Activated naive CD8-positive, alpha-beta T cell treated with anti-CD3 and anti-CD28 coated beads, Interleukin-2, amount 50 U/mL, for 24 hours (primary cell): ENCODE data around the gene C4B.
"Not testable (repeated sequence)": the region's sequence is repeated elsewhere in the genome, so short reads cannot be mapped to it uniquely, and the experiment has no call there.

ENCODE experiments used
- ATAC-seq: fragments of 150-1000 bp; cut with Tn5 transposase; one replicate; pipeline ENCODE4 v1.10.0; 2021
- DNase-seq: peaks from one replicate; pipeline ENCODE4 v3.0.0; 2021
- H3K27ac Mint-ChIP-seq: one replicate; pipeline ENCODE4 v1.8.0; 2021; ENCODE audit warnings: mild to moderate bottlenecking, mixed read lengths
- H3K27me3 Mint-ChIP-seq: one replicate; pipeline ENCODE4 v1.8.0; 2021; ENCODE audit warnings: mixed read lengths
- H3K36me3 Mint-ChIP-seq: one replicate; pipeline ENCODE4 v1.8.0; 2021; ENCODE audit warnings: low read depth, mixed read lengths
- H3K4me1 Mint-ChIP-seq: one replicate; pipeline ENCODE4 v1.8.0; 2021; ENCODE audit warnings: mixed read lengths
- H3K4me3 Mint-ChIP-seq: one replicate; pipeline ENCODE4 v1.8.0; 2021; ENCODE audit warnings: mild to moderate bottlenecking, moderate library complexity, mixed read lengths
- H3K9me3 Mint-ChIP-seq: one replicate; pipeline ENCODE4 v1.8.0; 2021; ENCODE audit warnings: mixed read lengths

Gene C4B

GRCh38 chr6:32047855-32048766 is 33.5 kb downstream of the C4B start:
- H3K4me1 Mint-ChIP-seq, result no peaks in the 10 kb centered on the region
- peak; percentile 65 for ATAC-seq
- H3K4me3 Mint-ChIP-seq, result no peak overlapping the region
- H3K36me3 Mint-ChIP-seq, result no peaks in the 10 kb centered on the region
- DNase-seq, result peak; percentile 79
- no peak overlapping the region for H3K27ac Mint-ChIP-seq
- H3K9me3 Mint-ChIP-seq, result no peaks in the 10 kb centered on the region
- H3K27me3 Mint-ChIP-seq, result no peaks in the 10 kb centered on the region

GRCh38 chr6:32049149-32049548 is 34.6 kb downstream of the C4B start:
- not testable (repeated sequence) for H3K27me3 Mint-ChIP-seq, ATAC-seq, DNase-seq, H3K27ac Mint-ChIP-seq, H3K4me1 Mint-ChIP-seq, H3K9me3 Mint-ChIP-seq, H3K4me3 Mint-ChIP-seq, H3K36me3 Mint-ChIP-seq

GRCh38 chr6:32049736-32050135 is 35.1 kb downstream of the C4B start:
- H3K4me3 Mint-ChIP-seq, ATAC-seq, H3K36me3 Mint-ChIP-seq, H3K27me3 Mint-ChIP-seq, DNase-seq, H3K9me3 Mint-ChIP-seq, H3K27ac Mint-ChIP-seq, H3K4me1 Mint-ChIP-seq: not testable (repeated sequence)

GRCh38 chr6:32050562-32050961 is 36.0 kb downstream of the C4B start:
- H3K4me1 Mint-ChIP-seq, result no peaks in the 10 kb centered on the region
- ATAC-seq (no peak), DNase-seq (no peak)
- no peak overlapping the region for H3K4me3 Mint-ChIP-seq
- H3K36me3 Mint-ChIP-seq, result no peaks in the 10 kb centered on the region
- H3K9me3 Mint-ChIP-seq, result no peaks in the 10 kb centered on the region
- no peaks in the 10 kb centered on the region for H3K27me3 Mint-ChIP-seq
- H3K27ac Mint-ChIP-seq, result no peak overlapping the region

- H3K4me3 Mint-ChIP-seq, H3K36me3 Mint-ChIP-seq, ATAC-seq, H3K27ac Mint-ChIP-seq, DNase-seq, H3K27me3 Mint-ChIP-seq, H3K4me1 Mint-ChIP-seq, H3K9me3 Mint-ChIP-seq: not testable (repeated sequence)
These were observed 38.0 kb downstream of the C4B start for GRCh38 chr6:32052626-32053025.

- H3K4me1 Mint-ChIP-seq, H3K27ac Mint-ChIP-seq, ATAC-seq, H3K4me3 Mint-ChIP-seq, H3K9me3 Mint-ChIP-seq, H3K36me3 Mint-ChIP-seq, DNase-seq, H3K27me3 Mint-ChIP-seq: not testable (repeated sequence)
These were observed 38.7 kb downstream of the C4B start for GRCh38 chr6:32053314-32053713.

GRCh38 chr6:32055756-32056155 is 41.2 kb downstream of the C4B start:
- H3K27ac Mint-ChIP-seq, H3K36me3 Mint-ChIP-seq, H3K9me3 Mint-ChIP-seq, ATAC-seq, H3K4me3 Mint-ChIP-seq, H3K27me3 Mint-ChIP-seq, DNase-seq, H3K4me1 Mint-ChIP-seq: not testable (repeated sequence)

GRCh38 chr6:32056254-32056653 is 41.7 kb downstream of the C4B start:
- Mint-ChIP-seq H3K36me3 (no peaks in the 10 kb centered on the region), H3K27me3 (peaks cover 2% of the 10 kb centered on the region), H3K9me3 (no peaks in the 10 kb centered on the region), H3K4me1 (no peaks in the 10 kb centered on the region), H3K4me3 (no peak overlapping the region), H3K27ac (no peak overlapping the region)
- ATAC-seq (no peak), DNase-seq (no peak)

- Mint-ChIP-seq H3K27ac (no peak overlapping the region), H3K9me3 (no peaks in the 10 kb centered on the region), H3K27me3 (peaks cover 2% of the 10 kb centered on the region), H3K4me3 (no peak overlapping the region), H3K4me1 (no peaks in the 10 kb centered on the region), H3K36me3 (no peaks in the 10 kb centered on the region)
- DNase-seq (no peak), ATAC-seq (no peak)
These were observed 43.4 kb downstream of the C4B start for GRCh38 chr6:32057966-32058365.

GRCh38 chr6:32058511-32058963 is 43.9 kb downstream of the C4B start:
- Mint-ChIP-seq H3K36me3 (no peaks in the 10 kb centered on the region), H3K9me3 (no peaks in the 10 kb centered on the region), H3K4me3 (no peak overlapping the region), H3K4me1 (no peaks in the 10 kb centered on the region), H3K27ac (no peak overlapping the region), H3K27me3 (peaks cover 2% of the 10 kb centered on the region)
- ATAC-seq, result no peak
- no peak for DNase-seq

GRCh38 chr6:32060966-32061655 is 46.5 kb downstream of the C4B start:
- no peak for DNase-seq
- Mint-ChIP-seq H3K27ac (no peak overlapping the region), H3K36me3 (no peaks in the 10 kb centered on the region), H3K9me3 (no peaks in the 10 kb centered on the region), H3K27me3 (peaks cover 2% of the 10 kb centered on the region), H3K4me3 (no peak overlapping the region), H3K4me1 (no peaks in the 10 kb centered on the region)
- no peak for ATAC-seq

GRCh38 chr6:32064706-32065105 is 50.1 kb downstream of the C4B start:
- no peaks in the 10 kb centered on the region for H3K9me3 Mint-ChIP-seq
- H3K27ac Mint-ChIP-seq, result no peak overlapping the region
- H3K4me3 Mint-ChIP-seq, result no peak overlapping the region
- ATAC-seq (no peak), DNase-seq (no peak)
- no peaks in the 10 kb centered on the region for H3K36me3 Mint-ChIP-seq
- no peaks in the 10 kb centered on the region for H3K4me1 Mint-ChIP-seq
- H3K27me3 Mint-ChIP-seq, result no peaks in the 10 kb centered on the region

GRCh38 chr6:32067521-32067920 is 52.9 kb downstream of the C4B start:
- not testable (repeated sequence) for H3K4me1 Mint-ChIP-seq, DNase-seq, H3K4me3 Mint-ChIP-seq, H3K27ac Mint-ChIP-seq, H3K27me3 Mint-ChIP-seq, H3K36me3 Mint-ChIP-seq, ATAC-seq, H3K9me3 Mint-ChIP-seq

- not testable (repeated sequence) for H3K4me1 Mint-ChIP-seq, H3K9me3 Mint-ChIP-seq, H3K27ac Mint-ChIP-seq, H3K27me3 Mint-ChIP-seq, H3K36me3 Mint-ChIP-seq, H3K4me3 Mint-ChIP-seq, DNase-seq, ATAC-seq
These were observed 53.7 kb downstream of the C4B start for GRCh38 chr6:32068315-32068714.

- no peak overlapping the region for H3K27ac Mint-ChIP-seq
- peaks cover 2% of the 10 kb centered on the region for H3K27me3 Mint-ChIP-seq
- no peaks in the 10 kb centered on the region for H3K36me3 Mint-ChIP-seq
- ATAC-seq, result no peak
- no peaks in the 10 kb centered on the region for H3K4me1 Mint-ChIP-seq
- H3K9me3 Mint-ChIP-seq, result no peaks in the 10 kb centered on the region
- DNase-seq, result no peak
- H3K4me3 Mint-ChIP-seq, result no peak overlapping the region
These were observed 54.3 kb downstream of the C4B start for GRCh38 chr6:32068867-32069266.
